ENCODE measurements around the gene RBM47. TPM values are rescaled to one million over a fixed set of nuclear protein-coding genes. Genes with fewer than 3 reads are reported as not detected.

Gene RBM47
- polyA plus RNA-seq, 3 donors = 79.5 to 101 (median 92.8) TPM

GRCh38 chr4:40530961-40531635, 98.6 kb downstream of the RBM47 start:
- no peak for TF ChIP-seq CTCF (IDR thresholded peaks at IDR 0.05)
- Histone ChIP-seq H3K4me1 (ENCODE audit: control insufficient read depth in 1 of 2, insufficient read depth in 2 of 2, low read length in 2 of 2) (no peaks in the 10 kb centered on the region), H3K27me3 (ENCODE audit: control insufficient read depth in 2 of 2, insufficient read depth in 2 of 2, low read length in 2 of 2) (no peaks in the 10 kb centered on the region), H3K36me3 (replicated peaks in 1 of 2; ENCODE audit: control insufficient read depth in 1 of 2, insufficient read depth in 2 of 2, low read length in 2 of 2) (peaks cover 20 to 65% of the 10 kb centered on the region in 2 donors), H3K4me2 (replicated peaks; ENCODE audit: extremely low read depth, low read length, poor library complexity, severe bottlenecking) (no peak overlapping the region), H3K79me2 (ENCODE audit: insufficient read depth, low read length) (peaks cover 85% of the 10 kb centered on the region), H3K4me3 (replicated peaks in 1 of 3; ENCODE audit: low read depth in 2 of 3, low read length in 3 of 3) (no peak overlapping the region), H4K20me1 (ENCODE audit: insufficient read depth, low read length) (peaks cover 89% of the 10 kb centered on the region), H3K9me3 (replicated peaks in 1 of 2; ENCODE audit: control insufficient read depth in 1 of 2, insufficient read depth in 1 of 2, low read length in 2 of 2) (no peaks in the 10 kb centered on the region), H3K27ac (ENCODE audit: low read depth in 1 of 2, low read length in 2 of 2) (peak overlapping the region in 1 of 2 donors; percentile 26), H2AFZ (ENCODE audit: insufficient read depth, low read depth, low read length, poor library complexity, severe bottlenecking) (no peak overlapping the region), H3K9ac (ENCODE audit: insufficient read depth, low read length, poor library complexity, severe bottlenecking) (no peak overlapping the region)
- 100% methylated on average over 5 of the region's 10 CpGs for WGBS (ENCODE audit: insufficient coverage)
- intact Hi-C loops (cut with micrococcal nuclease) = no loop called here
- Mint-ChIP-seq H3K4me1 (no peaks in the 10 kb centered on the region), H3K4me3 (no peak overlapping the region), H3K27me3 (ENCODE audit: low read depth in 3 of 3) (no peaks in the 10 kb centered on the region), H3K36me3 (peaks cover 33 to 73% of the 10 kb centered on the region in 2 donors), H3K27ac (peak overlapping the region in 5 of 7 donors; percentile 3 to 86 (median 75)), H3K9me3 (no peaks in the 10 kb centered on the region)
- DNase-seq = no peak

- no peaks in the 10 kb centered on the region for H3K4me1 ChIP-seq (ENCODE audit: control insufficient read depth in 1 of 2, insufficient read depth in 2 of 2, low read length in 2 of 2)
- H3K9me3 ChIP-seq (replicated peaks in 1 of 2; ENCODE audit: control insufficient read depth in 1 of 2, insufficient read depth in 1 of 2, low read length in 2 of 2) = no peaks in the 10 kb centered on the region
- H4K20me1 ChIP-seq (ENCODE audit: insufficient read depth, low read length) = peaks cover 89% of the 10 kb centered on the region
- H3K79me2 ChIP-seq (ENCODE audit: insufficient read depth, low read length) = peaks cover 91% of the 10 kb centered on the region
- H3K4me3 ChIP-seq (replicated peaks in 1 of 3; ENCODE audit: low read depth in 2 of 3, low read length in 3 of 3) = no peak overlapping the region
- no peak for TF ChIP-seq CTCF (IDR thresholded peaks at IDR 0.05)
- intact Hi-C loops (cut with micrococcal nuclease) = no loop called here
- H2AFZ ChIP-seq (ENCODE audit: insufficient read depth, low read depth, low read length, poor library complexity, severe bottlenecking) = no peak overlapping the region
- peak overlapping the region in 1 of 2 donors; percentile 70 for H3K27ac ChIP-seq (ENCODE audit: low read depth in 1 of 2, low read length in 2 of 2)
- peaks cover 33 to 73% of the 10 kb centered on the region in 2 donors for H3K36me3 Mint-ChIP-seq
- peaks cover 18 to 68% of the 10 kb centered on the region in 2 donors for H3K36me3 ChIP-seq (replicated peaks in 1 of 2; ENCODE audit: control insufficient read depth in 1 of 2, insufficient read depth in 2 of 2, low read length in 2 of 2)
- H3K4me1 Mint-ChIP-seq = peaks cover 6% of the 10 kb centered on the region
- no peak overlapping the region for H3K9ac ChIP-seq (ENCODE audit: insufficient read depth, low read length, poor library complexity, severe bottlenecking)
- H3K27ac Mint-ChIP-seq = peak overlapping the region in 4 of 7 donors; percentile 63 to 85 (median 70)
- no peak for DNase-seq
- H3K9me3 Mint-ChIP-seq = no peaks in the 10 kb centered on the region
- no CpG with 5 or more reads among the region's 1 CpG for WGBS (ENCODE audit: insufficient coverage)
- no peaks in the 10 kb centered on the region for H3K27me3 Mint-ChIP-seq (ENCODE audit: low read depth in 3 of 3)
- no peaks in the 10 kb centered on the region for H3K27me3 ChIP-seq (ENCODE audit: control insufficient read depth in 2 of 2, insufficient read depth in 2 of 2, low read length in 2 of 2)
- H3K4me3 Mint-ChIP-seq = no peak overlapping the region
- H3K4me2 ChIP-seq (replicated peaks; ENCODE audit: extremely low read depth, low read length, poor library complexity, severe bottlenecking) = no peak overlapping the region
Observed at GRCh38 chr4:40526741-40527140, 102.9 kb downstream of the RBM47 start.

All from CD14-positive monocyte (primary cell).